ENCODE data around the gene KCNA5. TPM values are rescaled to one million over a fixed set of nuclear protein-coding genes. Genes with fewer than 3 reads are reported as not detected.

Gene KCNA5
- polyA plus RNA-seq, 1 donor = 1.8 TPM

Other genes starting within 250 kb of the KCNA5 start
- gene KCNA1, start 134.0 kb upstream of the KCNA5 start, polyA plus RNA-seq (ENCODE audit: insufficient read length) = 1.0 TPM